ENCODE measurements around the gene HACD1.

DNA sequence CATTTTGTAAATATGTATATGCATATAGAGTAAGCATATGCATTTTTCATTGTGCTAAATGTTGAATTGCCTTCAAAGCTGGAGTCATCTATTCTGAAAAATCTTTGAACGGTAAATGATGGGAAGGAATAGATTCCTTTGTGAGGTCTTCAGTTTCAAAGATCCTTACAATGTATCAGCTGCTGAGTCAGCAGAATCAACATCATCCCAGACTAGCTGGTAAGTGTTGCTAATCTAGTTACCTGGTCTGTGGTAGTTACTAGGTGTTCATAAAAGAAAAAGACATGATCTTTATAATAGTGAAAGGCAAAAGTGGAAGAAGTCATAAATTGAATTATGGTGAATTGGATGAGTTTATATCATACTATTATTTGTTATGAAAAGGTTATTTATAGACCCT is 16.2 kb upstream of the HACD1 start:
- TF ChIP-seq, protein P1, sequence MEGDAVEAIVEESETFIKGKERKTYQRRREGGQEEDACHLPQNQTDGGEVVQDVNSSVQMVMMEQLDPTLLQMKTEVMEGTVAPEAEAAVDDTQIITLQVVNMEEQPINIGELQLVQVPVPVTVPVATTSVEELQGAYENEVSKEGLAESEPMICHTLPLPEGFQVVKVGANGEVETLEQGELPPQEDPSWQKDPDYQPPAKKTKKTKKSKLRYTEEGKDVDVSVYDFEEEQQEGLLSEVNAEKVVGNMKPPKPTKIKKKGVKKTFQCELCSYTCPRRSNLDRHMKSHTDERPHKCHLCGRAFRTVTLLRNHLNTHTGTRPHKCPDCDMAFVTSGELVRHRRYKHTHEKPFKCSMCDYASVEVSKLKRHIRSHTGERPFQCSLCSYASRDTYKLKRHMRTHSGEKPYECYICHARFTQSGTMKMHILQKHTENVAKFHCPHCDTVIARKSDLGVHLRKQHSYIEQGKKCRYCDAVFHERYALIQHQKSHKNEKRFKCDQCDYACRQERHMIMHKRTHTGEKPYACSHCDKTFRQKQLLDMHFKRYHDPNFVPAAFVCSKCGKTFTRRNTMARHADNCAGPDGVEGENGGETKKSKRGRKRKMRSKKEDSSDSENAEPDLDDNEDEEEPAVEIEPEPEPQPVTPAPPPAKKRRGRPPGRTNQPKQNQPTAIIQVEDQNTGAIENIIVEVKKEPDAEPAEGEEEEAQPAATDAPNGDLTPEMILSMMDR (IDR thresholded peaks at IDR 0.05; ENCODE audit: borderline replicate concordance, extremely low read depth, low read length, poor library complexity, severe bottlenecking), result no peak
- TF ChIP-seq EZH2 (IDR thresholded peaks at IDR 0.05; ENCODE audit: borderline replicate concordance, low read depth, low read length, severe bottlenecking), result no peak
